Measurements from ENCODE around the gene NINJ2. TPM values are rescaled to one million over a fixed set of nuclear protein-coding genes. Genes with fewer than 3 reads are reported as not detected.

The NINJ2 gene
- total RNA-seq, 1 donor from 2014 or later: 0.76 TPM

- no peaks in the 10 kb centered on the region for H3K36me3 Mint-ChIP-seq (ENCODE audit: unreplicated experiment)
- no peaks in the 10 kb centered on the region for H3K27me3 Mint-ChIP-seq (ENCODE audit: unreplicated experiment)
- no peak overlapping the region for H3K27ac Mint-ChIP-seq (ENCODE audit: unreplicated experiment)
- no peak for DNase-seq
- no peak overlapping the region for H3K4me3 Mint-ChIP-seq (ENCODE audit: unreplicated experiment)
- peaks cover 3% of the 10 kb centered on the region for H3K9me3 Mint-ChIP-seq (ENCODE audit: unreplicated experiment)
- H3K4me1 Mint-ChIP-seq (ENCODE audit: low read depth, unreplicated experiment): no peaks in the 10 kb centered on the region
- TF ChIP-seq CTCF (IDR thresholded peaks at IDR 0.05; ENCODE audit: partially characterized antibody, unreplicated experiment): no peak
These were observed 4.1 kb downstream of the NINJ2 start for GRCh38 chr12:659090-659683.

- no peaks in the 10 kb centered on the region for H3K36me3 Mint-ChIP-seq (ENCODE audit: unreplicated experiment)
- DNase-seq: no peak
- H3K4me1 Mint-ChIP-seq (ENCODE audit: low read depth, unreplicated experiment): no peaks in the 10 kb centered on the region
- no peaks in the 10 kb centered on the region for H3K9me3 Mint-ChIP-seq (ENCODE audit: unreplicated experiment)
- H3K4me3 Mint-ChIP-seq (ENCODE audit: unreplicated experiment): no peak overlapping the region
- no peaks in the 10 kb centered on the region for H3K27me3 Mint-ChIP-seq (ENCODE audit: unreplicated experiment)
- TF ChIP-seq CTCF (IDR thresholded peaks at IDR 0.05; ENCODE audit: partially characterized antibody, unreplicated experiment): no peak
- H3K27ac Mint-ChIP-seq (ENCODE audit: unreplicated experiment): no peak overlapping the region
These were observed 12.3 kb downstream of the NINJ2 start for GRCh38 chr12:650983-651382.

- Mint-ChIP-seq H3K27me3 (ENCODE audit: unreplicated experiment) (peaks cover 8% of the 10 kb centered on the region), H3K36me3 (ENCODE audit: unreplicated experiment) (no peaks in the 10 kb centered on the region), H3K9me3 (ENCODE audit: unreplicated experiment) (peaks cover 1% of the 10 kb centered on the region), H3K27ac (ENCODE audit: unreplicated experiment) (no peak overlapping the region), H3K4me1 (ENCODE audit: low read depth, unreplicated experiment) (peaks cover 2% of the 10 kb centered on the region), H3K4me3 (ENCODE audit: unreplicated experiment) (no peak overlapping the region)
- DNase-seq: no peak
- no peak for TF ChIP-seq CTCF (IDR thresholded peaks at IDR 0.05; ENCODE audit: partially characterized antibody, unreplicated experiment)
These were observed 15.7 kb downstream of the NINJ2 start for GRCh38 chr12:647385-648085.

GRCh38 chr12:646442-647384 is 16.5 kb downstream of the NINJ2 start:
- Mint-ChIP-seq H3K36me3 (ENCODE audit: unreplicated experiment) (no peaks in the 10 kb centered on the region), H3K27ac (ENCODE audit: unreplicated experiment) (no peak overlapping the region), H3K27me3 (ENCODE audit: unreplicated experiment) (peaks cover 8% of the 10 kb centered on the region)

More at GRCh38 chr12:646442-647384, 16.5 kb downstream of the NINJ2 start:
- Mint-ChIP-seq H3K4me3 (ENCODE audit: unreplicated experiment) (no peak overlapping the region), H3K9me3 (ENCODE audit: unreplicated experiment) (peaks cover 1% of the 10 kb centered on the region), H3K4me1 (ENCODE audit: low read depth, unreplicated experiment) (peaks cover 2% of the 10 kb centered on the region)
- TF ChIP-seq CTCF (IDR thresholded peaks at IDR 0.05; ENCODE audit: partially characterized antibody, unreplicated experiment): no peak
- DNase-seq: no peak
